Panc1 (cell line): ENCODE results near the gene WNT9A. TPM values are rescaled to one million over a fixed set of nuclear protein-coding genes. Genes with fewer than 3 reads are reported as not detected.
A peak's percentile ranks its signal among the peaks of the same experiment; 100 is the strongest.

ENCODE experiments used
- ATAC-seq: fragments of 200-7000 bp; cut with Tn5 transposase; 2 replicates; pipeline ENCODE4 v1.9.1; 2020; ENCODE audit warnings: mild to moderate bottlenecking, moderate library complexity
- BruUV-seq: library from RNA; stranded (reverse); fragments of 400-500 nt; replicated peaks from 2 replicates; lab custom pipeline; 2021; lab: Mats Ljungman, UMichigan
- CTCF ChIA-PET: fragments of 300-600 bp; sonication (Branson Sonifier 250); formaldehyde crosslinking; loops from one replicate; lab custom pipeline; 2022; ENCODE audit warnings: antibody characterized with exemption; lab: Charles Lee
- POLR2A ChIA-PET: fragments of 300-600 bp; sonication (Branson Sonifier 250); formaldehyde crosslinking; loops from one replicate; lab custom pipeline; 2022; ENCODE audit warnings: antibody characterized with exemption; lab: Charles Lee
- DNase-seq: peaks from one replicate; pipeline ENCODE4 v3.0.0-alpha.2; 2010; ENCODE audit warnings: low read depth, low spot score
- H3K27ac ChIP-seq: 2 replicates; pipeline ENCODE4 v1.5.1; 2011; ENCODE audit warnings: mild to moderate bottlenecking, low read length, inconsistent platforms
- H3K27me3 ChIP-seq: fragments of 200-500 bp; sonication (Bioruptor generic); 2 replicates; pipeline ENCODE4 v1.6.0; 2014; ENCODE audit warnings: low read length, inconsistent platforms; ENCODE audit not compliant: control insufficient read depth, insufficient read depth
- H3K36me3 ChIP-seq: fragments of 200-500 bp; sonication (Bioruptor generic); 2 replicates; pipeline ENCODE4 v1.5.1; 2014; ENCODE audit warnings: inconsistent platforms, mild to moderate bottlenecking, low read length, moderate library complexity; ENCODE audit not compliant: control insufficient read depth, insufficient read depth
- H3K4me1 ChIP-seq: 2 replicates; pipeline ENCODE4 v1.5.1; 2011; ENCODE audit warnings: inconsistent platforms, mild to moderate bottlenecking, low read length, moderate library complexity; ENCODE audit not compliant: control insufficient read depth, insufficient read depth
- H3K4me3 ChIP-seq, 2 experiments: 2 replicates each; pipeline ENCODE4 v1.5.1; 2011 to 2012; ENCODE audit warnings: low read depth in 2 of 2, low read length in 2 of 2, mild to moderate bottlenecking in 2 of 2, inconsistent platforms in 1 of 2, moderate library complexity in 1 of 2
- H3K9me3 ChIP-seq: fragments of 200-500 bp; sonication (Bioruptor generic); 2 replicates; pipeline ENCODE4 v1.5.1; 2014; ENCODE audit warnings: low read depth, mild to moderate bottlenecking, inconsistent platforms, low read length, moderate library complexity; ENCODE audit not compliant: control insufficient read depth, insufficient read depth
- CTCF ChIP-seq: fragments of 450-650 bp; IDR thresholded peaks from 2 replicates; pipeline ENCODE4 v1.5.1; 2017; ENCODE audit warnings: mild to moderate bottlenecking
- POLR2AphosphoS5 ChIP-seq: IDR thresholded peaks from 2 replicates; pipeline ENCODE4 v1.6.1; 2012; ENCODE audit warnings: mild to moderate bottlenecking, low read depth, low read length, moderate library complexity
- REST ChIP-seq, 2 experiments: IDR thresholded peaks; 2 replicates each; pipeline ENCODE4 v1.6.1; 2011 to 2012; ENCODE audit warnings: low read depth in 2 of 2, control low read depth in 1 of 2, low read length in 1 of 2, mild to moderate bottlenecking in 1 of 2, moderate library complexity in 1 of 2; ENCODE audit not compliant: insufficient read depth in 1 of 2
- SIN3A ChIP-seq: IDR thresholded peaks from 2 replicates; pipeline ENCODE4 v1.6.1; 2012; ENCODE audit warnings: low read depth, mild to moderate bottlenecking, low read length, moderate library complexity, borderline replicate concordance; ENCODE audit not compliant: insufficient read depth
- TCF7L2 ChIP-seq: IDR thresholded peaks from 2 replicates; pipeline ENCODE4 v1.6.1; 2011; ENCODE audit warnings: mild to moderate bottlenecking, low read depth, low read length, inconsistent platforms
- in situ Hi-C: cut with HindIII; loops from 2 replicates; pipeline ENCODE4 v1.10.0; 2016; ENCODE audit warnings: low sequenced_read_pairs, low pct_unique_long_range_greater_than_20kb
- intact Hi-C: fragments of 100-400 bp; cut with micrococcal nuclease; formaldehyde crosslinking; loops from one replicate; pipeline ENCODE4 v1.10.0; 2022; ENCODE audit not compliant: unreplicated experiment
- total RNA-seq: library from RNA; stranded (reverse); gene quantifications from one replicate; pipeline ENCODE4 v1.2.1, GENCODE V29; 2021; ENCODE audit not compliant: unreplicated experiment

WNT9A gene
- total RNA-seq, 1 experiment from 2014 or later = 26.5 TPM

- Histone ChIP-seq H3K4me3 (peak overlapping the region; percentile 71 to 77; a peak in 3 of 4 replicates), H3K27ac (no peak overlapping the region), H3K4me1 (peaks cover 28% of the 10 kb centered on the region), H3K27me3 (no peaks in the 10 kb centered on the region), H3K9me3 (no peaks in the 10 kb centered on the region), H3K36me3 (no peaks in the 10 kb centered on the region)
- ATAC-seq = no peak
- no peak for DNase-seq
- ChIA-PET POLR2A (no interaction called here), CTCF (interaction anchor here (1.0 kb wide), 1 partner anchor 186 kb away, joined by 3 read pairs; no protein-coding TSS in a partner anchor)
- TF ChIP-seq REST (IDR thresholded peaks at IDR 0.05; ENCODE audit: insufficient read depth in 1 of 2, low read depth in 2 of 2, low read length in 1 of 2) (no peak), CTCF (no peak), SIN3A (no peak), POLR2AphosphoS5 (no peak), TCF7L2 (no peak)
- in situ Hi-C loops = no loop called here
- no TSS peak for BruUV-seq
- intact Hi-C loops = loop anchor here (5.0 to 10.0 kb wide), 2 partner anchors 155 to 467 kb away; no protein-coding TSS in a partner anchor
Observed at GRCh38 chr1:227949341-227949921, 1.7 kb upstream of the WNT9A start.

GRCh38 chr1:227948493-227949260 is 945 bp upstream of the WNT9A start:
- Histone ChIP-seq H3K27me3 (no peaks in the 10 kb centered on the region), H3K9me3 (no peaks in the 10 kb centered on the region), H3K4me3 (peak overlapping the region; percentile 71 to 77), H3K27ac (peak overlapping the region; percentile 84), H3K36me3 (no peaks in the 10 kb centered on the region), H3K4me1 (peaks cover 29% of the 10 kb centered on the region)
- in situ Hi-C loops = no loop called here
- no peak for ATAC-seq
- TSS peak; percentile 72 for BruUV-seq
- no peak for DNase-seq
- ChIA-PET POLR2A (no interaction called here), CTCF (interaction anchor here (1.0 kb wide), 1 partner anchor 186 kb away, joined by 3 read pairs; no protein-coding TSS in a partner anchor)
- intact Hi-C loops = loop anchor here (5.0 to 10.0 kb wide), 2 partner anchors 154 to 466 kb away; no protein-coding TSS in a partner anchor
- TF ChIP-seq REST (IDR thresholded peaks at IDR 0.05; ENCODE audit: insufficient read depth in 1 of 2, low read depth in 2 of 2, low read length in 1 of 2) (no peak), POLR2AphosphoS5 (0 out of 2 replicates have a peak, but pooled peaks have one; percentile 5), SIN3A (0 out of 2 replicates have a peak, but pooled peaks have one; percentile 19), CTCF (no peak), TCF7L2 (no peak)
